CD4-positive, CD25-positive, alpha-beta regulatory T cell (primary cell): Measurements from ENCODE around the gene PRKD1. TPM values are rescaled to one million over a fixed set of nuclear protein-coding genes. Genes with fewer than 3 reads are reported as not detected.

Experiments used
- ATAC-seq, 2 donors: fragments of 150-1000 bp; cut with Tn5 transposase; one replicate each; pipeline ENCODE4 v1.10.0; 2021; ENCODE audit warnings: low read depth in 2 of 2, moderate number of reproducible peaks in 2 of 2, moderate library complexity in 1 of 2
- DNase-seq, 3 donors: peaks; one replicate each; pipeline versions ENCODE4 v3.0.0 to v3.0.0-alpha.2; 2012 to 2022; ENCODE audit warnings: mixed read lengths in 1 of 3
- H3K27ac ChIP-seq: one replicate; pipeline ENCODE4 v1.7.0; 2013; ENCODE audit warnings: mild to moderate bottlenecking, low read length; ENCODE audit not compliant: insufficient read depth, poor library complexity, severe bottlenecking
- H3K27me3 ChIP-seq: one replicate; pipeline ENCODE4 v1.7.0; 2013; ENCODE audit warnings: low read length; ENCODE audit not compliant: control insufficient read depth, insufficient read depth
- H3K36me3 ChIP-seq: one replicate; pipeline ENCODE4 v1.7.0; 2013; ENCODE audit warnings: mild to moderate bottlenecking, low read length, moderate library complexity; ENCODE audit not compliant: control insufficient read depth, insufficient read depth
- H3K4me1 ChIP-seq: 2 replicates; pipeline ENCODE4 v1.7.0; 2013; ENCODE audit warnings: mild to moderate bottlenecking, low read length; ENCODE audit not compliant: insufficient read depth, control insufficient read depth, poor library complexity, severe bottlenecking
- H3K4me3 ChIP-seq: one replicate; pipeline ENCODE4 v1.7.0; 2013; ENCODE audit warnings: low read depth, mild to moderate bottlenecking, low read length, moderate library complexity
- H3K9me3 ChIP-seq, 2 experiments: 1 replicate in 1 of 2; 2 replicates in 1 of 2; pipeline ENCODE4 v1.7.0; 2013; ENCODE audit warnings: low read length in 2 of 2, mild to moderate bottlenecking in 1 of 2, moderate library complexity in 1 of 2; ENCODE audit not compliant: control insufficient read depth in 2 of 2
- H3K27ac Mint-ChIP-seq, 3 donors: one replicate each; pipeline ENCODE4 v1.8.0; 2020 to 2022; ENCODE audit warnings: mild to moderate bottlenecking in 3 of 3, mixed read lengths in 3 of 3, moderate library complexity in 2 of 3
- H3K27me3 Mint-ChIP-seq: one replicate; pipeline ENCODE4 v1.8.0; 2022; ENCODE audit warnings: mild to moderate bottlenecking, mixed read lengths
- H3K36me3 Mint-ChIP-seq: one replicate; pipeline ENCODE4 v1.8.0; 2020; ENCODE audit warnings: mixed read lengths
- H3K4me1 Mint-ChIP-seq, 4 donors: one replicate each; pipeline ENCODE4 v1.8.0; 2020 to 2022; ENCODE audit warnings: mixed read lengths in 4 of 4, mild to moderate bottlenecking in 1 of 4
- H3K4me3 Mint-ChIP-seq, 4 donors: one replicate each; pipeline ENCODE4 v1.8.0; 2020 to 2022; ENCODE audit warnings: mild to moderate bottlenecking in 4 of 4, mixed read lengths in 4 of 4, moderate library complexity in 3 of 4
- H3K9me3 Mint-ChIP-seq, 7 donors: one replicate each; pipeline ENCODE4 v1.8.0; 2020 to 2022; ENCODE audit warnings: mixed read lengths in 7 of 7, mild to moderate bottlenecking in 3 of 7, moderate library complexity in 2 of 7
- polyA plus RNA-seq, 4 donors: library from polyadenylated mRNA; unstranded; fragments of 300-500 nt; fragmentation: Illumina TruSeq; gene quantifications; one replicate each; pipeline ENCODE4 v1.2.3, GENCODE V29; 2021
- total RNA-seq: library from RNA; stranded (reverse); gene quantifications from one replicate; pipeline ENCODE4 v1.2.3, GENCODE V29; 2022

Gene PRKD1
- total and polyA plus RNA-seq, 5 donors from 2014 or later = not detected

- Mint-ChIP-seq H3K4me1 (no peaks in the 10 kb centered on the region), H3K9me3 (peaks cover 0 to 26% (median 3%) of the 10 kb centered on the region in 7 donors), H3K27me3 (no peaks in the 10 kb centered on the region), H3K27ac (no peak overlapping the region), H3K36me3 (no peaks in the 10 kb centered on the region), H3K4me3 (no peak overlapping the region)
- Histone ChIP-seq H3K27ac (no peak overlapping the region), H3K9me3 (peaks cover 2 to 6% of the 10 kb centered on the region in 2 experiments), H3K27me3 (no peaks in the 10 kb centered on the region), H3K36me3 (no peaks in the 10 kb centered on the region), H3K4me1 (no peaks in the 10 kb centered on the region), H3K4me3 (no peak overlapping the region)
- no peak for DNase-seq
- ATAC-seq = no peak
These were observed 272.6 kb downstream of the PRKD1 start for GRCh38 chr14:29654901-29655550.

- Histone ChIP-seq H3K9me3 (peaks cover 0 to 19% of the 10 kb centered on the region in 2 experiments), H3K36me3 (no peaks in the 10 kb centered on the region), H3K27ac (no peak overlapping the region), H3K4me1 (no peaks in the 10 kb centered on the region), H3K27me3 (no peaks in the 10 kb centered on the region), H3K4me3 (no peak overlapping the region)
- ATAC-seq (no peak), DNase-seq (no peak)
- H3K9me3 Mint-ChIP-seq = peaks cover 0 to 30% (median 4%) of the 10 kb centered on the region in 7 donors
- no peaks in the 10 kb centered on the region for H3K36me3 Mint-ChIP-seq
- H3K27ac Mint-ChIP-seq = no peak overlapping the region
- no peak overlapping the region for H3K4me3 Mint-ChIP-seq
- H3K4me1 Mint-ChIP-seq = no peaks in the 10 kb centered on the region
- H3K27me3 Mint-ChIP-seq = no peaks in the 10 kb centered on the region
These were observed 274.3 kb downstream of the PRKD1 start for GRCh38 chr14:29653303-29653702.

DNA sequence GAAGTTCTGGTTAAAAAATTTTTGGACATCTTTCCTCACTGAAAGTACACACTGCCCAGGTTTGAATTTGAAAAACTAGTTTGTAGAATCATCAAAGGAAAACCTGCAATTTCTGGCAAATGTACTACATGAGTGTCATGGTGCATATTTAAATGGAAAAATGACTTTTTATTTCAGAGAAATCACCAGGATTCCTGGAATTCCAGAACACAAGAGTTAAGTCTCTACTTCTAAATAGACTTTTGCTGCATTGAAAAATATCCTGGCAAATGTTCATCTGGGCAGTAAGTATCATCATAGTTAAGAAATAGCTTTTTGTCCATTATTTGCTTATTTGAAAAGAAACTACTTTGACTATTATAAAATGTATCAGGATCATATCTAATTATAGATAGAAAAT, 275.1 kb downstream of the PRKD1 start:
- H3K27me3 Mint-ChIP-seq = no peaks in the 10 kb centered on the region

GRCh38 chr14:29650554-29651269, 276.9 kb downstream of the PRKD1 start:
- no peaks in the 10 kb centered on the region for H3K36me3 ChIP-seq
- no peak overlapping the region for H3K4me3 ChIP-seq
- H3K4me1 ChIP-seq = no peaks in the 10 kb centered on the region
- Mint-ChIP-seq H3K4me1 (no peaks in the 10 kb centered on the region), H3K9me3 (peaks cover 0 to 43% (median 7%) of the 10 kb centered on the region in 7 donors), H3K36me3 (no peaks in the 10 kb centered on the region), H3K27me3 (no peaks in the 10 kb centered on the region), H3K27ac (no peak overlapping the region), H3K4me3 (no peak overlapping the region)
- DNase-seq (no peak), ATAC-seq (no peak)
- no peaks in the 10 kb centered on the region for H3K27me3 ChIP-seq
- H3K27ac ChIP-seq = no peak overlapping the region
- peaks cover 3 to 32% of the 10 kb centered on the region in 2 experiments for H3K9me3 ChIP-seq

More for the DNA sequence above, 275.1 kb downstream of the PRKD1 start:
- H3K27ac ChIP-seq = no peak overlapping the region
- Mint-ChIP-seq H3K36me3 (no peaks in the 10 kb centered on the region), H3K27ac (no peak overlapping the region), H3K4me3 (no peak overlapping the region), H3K4me1 (no peaks in the 10 kb centered on the region), H3K9me3 (peaks cover 0 to 34% (median 4%) of the 10 kb centered on the region in 7 donors)
- DNase-seq = no peak
- no peak for ATAC-seq
- no peaks in the 10 kb centered on the region for H3K36me3 ChIP-seq
- H3K27me3 ChIP-seq = no peaks in the 10 kb centered on the region
- H3K4me1 ChIP-seq = no peaks in the 10 kb centered on the region
- H3K4me3 ChIP-seq = no peak overlapping the region
- H3K9me3 ChIP-seq = peaks cover 0 to 26% of the 10 kb centered on the region in 2 experiments

GRCh38 chr14:29649170-29649569, 278.5 kb downstream of the PRKD1 start:
- ATAC-seq = no peak
- H3K27ac Mint-ChIP-seq = no peak overlapping the region
- no peak overlapping the region for H3K4me3 ChIP-seq

DNA sequence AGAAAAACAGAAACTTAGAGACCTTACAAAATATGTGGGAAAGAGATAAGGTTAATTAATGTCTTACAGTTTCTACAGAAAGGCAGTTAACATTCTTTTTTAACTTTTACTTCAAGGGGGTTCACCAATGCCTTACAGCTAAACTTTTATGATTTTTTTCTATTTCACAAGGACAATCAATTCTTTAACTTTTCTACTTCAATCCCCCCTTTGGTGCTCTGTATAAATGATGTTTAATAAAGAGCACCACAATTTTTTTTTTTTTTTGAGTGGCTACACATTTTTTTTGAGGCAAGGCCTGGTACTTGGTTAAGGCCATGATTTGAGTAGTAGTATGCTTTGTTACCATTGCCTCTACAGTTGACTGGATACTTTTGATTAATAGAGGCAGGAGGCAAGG, 279.6 kb downstream of the PRKD1 start:
- H3K9me3 Mint-ChIP-seq = peaks cover 2 to 48% (median 7%) of the 10 kb centered on the region in 7 donors
- H3K27me3 Mint-ChIP-seq = no peaks in the 10 kb centered on the region
- no peak overlapping the region for H3K27ac Mint-ChIP-seq

More at GRCh38 chr14:29649170-29649569, 278.5 kb downstream of the PRKD1 start:
- no peak overlapping the region for H3K4me3 Mint-ChIP-seq
- H3K9me3 Mint-ChIP-seq = peaks cover under 1 to 46% (median 10%) of the 10 kb centered on the region in 7 donors
- Histone ChIP-seq H3K27ac (no peak overlapping the region), H3K27me3 (no peaks in the 10 kb centered on the region), H3K36me3 (no peaks in the 10 kb centered on the region), H3K9me3 (peaks cover 3 to 32% of the 10 kb centered on the region in 2 experiments), H3K4me1 (no peaks in the 10 kb centered on the region)
- DNase-seq = no peak
- no peaks in the 10 kb centered on the region for H3K4me1 Mint-ChIP-seq
- H3K36me3 Mint-ChIP-seq = no peaks in the 10 kb centered on the region
- no peaks in the 10 kb centered on the region for H3K27me3 Mint-ChIP-seq

GRCh38 chr14:29645117-29645516, 282.5 kb downstream of the PRKD1 start:
- no peaks in the 10 kb centered on the region for H3K36me3 ChIP-seq
- Mint-ChIP-seq H3K9me3 (peaks cover 4 to 27% (median 7%) of the 10 kb centered on the region in 7 donors), H3K27ac (no peak overlapping the region), H3K4me3 (no peak overlapping the region), H3K4me1 (no peaks in the 10 kb centered on the region), H3K27me3 (no peaks in the 10 kb centered on the region), H3K36me3 (no peaks in the 10 kb centered on the region)
- H3K4me1 ChIP-seq = no peaks in the 10 kb centered on the region
- H3K9me3 ChIP-seq = peaks cover 3 to 27% of the 10 kb centered on the region in 2 experiments
- ATAC-seq = no peak
- H3K27me3 ChIP-seq = no peaks in the 10 kb centered on the region
- no peak overlapping the region for H3K4me3 ChIP-seq
- no peak for DNase-seq
- H3K27ac ChIP-seq = no peak overlapping the region

More for the DNA sequence above, 279.6 kb downstream of the PRKD1 start:
- Mint-ChIP-seq H3K4me3 (no peak overlapping the region), H3K4me1 (no peaks in the 10 kb centered on the region), H3K36me3 (no peaks in the 10 kb centered on the region)
- DNase-seq = no peak
- Histone ChIP-seq H3K36me3 (no peaks in the 10 kb centered on the region), H3K4me3 (no peak overlapping the region), H3K27ac (no peak overlapping the region), H3K4me1 (no peaks in the 10 kb centered on the region), H3K27me3 (no peaks in the 10 kb centered on the region), H3K9me3 (peaks cover 3 to 32% of the 10 kb centered on the region in 2 experiments)
- no peak for ATAC-seq
